ENCODE measurements around the gene SPATA13.

SPATA13 gene

DNA sequence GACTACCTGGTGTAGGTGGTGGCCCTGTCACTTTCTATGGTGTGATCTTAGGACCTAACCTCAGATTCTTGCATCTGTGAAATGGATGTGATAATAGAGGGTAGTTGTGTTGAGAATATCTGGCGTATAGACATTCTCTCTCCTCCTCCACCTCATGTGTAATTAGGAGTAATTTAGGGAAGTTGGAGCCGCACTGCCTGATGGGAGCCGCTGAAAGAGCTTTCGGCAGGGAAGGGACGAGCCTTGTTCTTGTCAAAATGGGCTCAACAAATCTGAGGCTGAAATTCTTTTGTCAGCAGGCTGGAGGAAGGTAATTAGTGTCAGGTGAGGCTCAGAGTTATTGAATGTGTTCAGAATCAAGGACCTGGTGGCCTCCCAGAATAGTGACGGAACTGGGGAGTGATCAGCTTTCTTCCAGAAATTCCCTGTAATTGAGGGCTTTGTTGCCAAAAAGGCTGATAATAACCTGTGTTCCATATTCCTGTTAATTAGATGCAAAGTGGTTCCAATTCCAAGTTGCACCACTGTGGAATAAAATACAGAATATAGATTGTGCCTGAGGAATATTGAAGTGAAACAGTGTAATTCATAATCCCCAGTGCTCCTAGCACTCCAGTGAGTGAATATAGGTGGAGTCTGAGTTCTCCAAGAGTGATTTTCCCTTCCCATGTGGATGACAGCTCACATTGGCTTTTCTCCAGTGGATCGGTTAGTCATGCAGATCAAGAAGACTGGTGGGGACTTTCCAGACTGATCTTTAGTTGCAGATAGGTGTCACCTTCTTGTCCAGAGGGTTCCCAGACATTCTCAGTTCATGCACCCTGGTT is 47.5 kb downstream of the SPATA13 start:
- no peak for DNase-seq (ENCODE audit: insufficient read length, low spot score)
- FAIRE-seq = no peak
- no peak for TF ChIP-seq CTCF (IDR thresholded peaks at IDR 0.05; ENCODE audit: insufficient read depth, missing control alignments)

DNA sequence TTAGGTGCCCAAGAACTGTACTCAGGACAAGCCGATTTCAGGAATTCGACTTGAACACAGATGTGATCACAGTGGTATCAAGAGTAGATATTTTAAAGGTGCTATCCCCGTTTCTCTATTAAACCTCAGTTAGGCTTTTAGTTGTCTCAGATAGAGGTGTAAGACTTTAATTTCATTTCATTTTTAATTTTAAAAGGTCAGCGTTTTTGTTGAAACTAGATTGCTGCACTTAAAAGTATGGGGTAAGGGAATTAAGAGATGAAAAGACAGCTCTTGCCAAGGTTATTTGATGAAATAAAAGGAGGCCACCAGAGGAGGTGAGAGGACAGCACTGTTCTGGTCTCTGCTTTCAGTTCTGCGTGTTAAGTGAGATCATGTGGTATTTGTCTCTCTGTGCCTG is 48.6 kb downstream of the SPATA13 start:
- no peak for DNase-seq (ENCODE audit: insufficient read length, low spot score)
- FAIRE-seq = no peak
- no peak for TF ChIP-seq CTCF (IDR thresholded peaks at IDR 0.05; ENCODE audit: insufficient read depth, missing control alignments)

GRCh38 chr13:24212254-24212653 is 51.7 kb downstream of the SPATA13 start:
- TF ChIP-seq CTCF (IDR thresholded peaks at IDR 0.05; ENCODE audit: insufficient read depth, missing control alignments) = no peak
- FAIRE-seq = no peak
- no peak for DNase-seq (ENCODE audit: insufficient read length, low spot score)

- no peak for TF ChIP-seq CTCF (IDR thresholded peaks at IDR 0.05; ENCODE audit: insufficient read depth, missing control alignments)
- no peak for DNase-seq (ENCODE audit: insufficient read length, low spot score)
- FAIRE-seq = no peak
These were observed 52.2 kb downstream of the SPATA13 start for GRCh38 chr13:24212674-24213073.

- DNase-seq (ENCODE audit: insufficient read length, low spot score) = no peak
- no peak for FAIRE-seq
- TF ChIP-seq CTCF (IDR thresholded peaks at IDR 0.05; ENCODE audit: insufficient read depth, missing control alignments) = no peak
These were observed 53.4 kb downstream of the SPATA13 start for GRCh38 chr13:24213932-24214331.

DNA sequence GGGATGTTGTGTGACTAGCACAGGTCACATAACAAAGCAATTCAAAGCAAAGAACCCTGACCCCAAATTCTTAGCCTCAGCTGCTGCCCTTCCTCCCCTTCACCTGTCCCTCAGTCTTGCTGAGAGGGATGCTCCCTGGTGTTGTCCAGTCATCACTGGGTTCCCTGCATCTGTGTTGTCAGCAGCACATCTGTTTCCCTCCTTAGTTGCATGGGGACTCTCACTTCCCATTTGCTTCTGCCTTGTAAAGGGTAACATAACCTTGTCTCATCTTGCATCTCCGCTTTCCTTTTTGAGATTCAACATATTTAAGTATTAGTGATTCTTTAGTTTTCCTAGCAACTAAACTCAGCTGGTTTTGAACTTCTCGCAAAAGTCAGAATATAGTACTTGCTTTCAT is 54.0 kb downstream of the SPATA13 start:
- no peak for TF ChIP-seq CTCF (IDR thresholded peaks at IDR 0.05; ENCODE audit: insufficient read depth, missing control alignments)
- DNase-seq (ENCODE audit: insufficient read length, low spot score) (no peak), FAIRE-seq (no peak)

- no peak for TF ChIP-seq CTCF (IDR thresholded peaks at IDR 0.05; ENCODE audit: insufficient read depth, missing control alignments)
- FAIRE-seq = no peak
These were observed 54.6 kb downstream of the SPATA13 start for GRCh38 chr13:24215126-24215525.

More at GRCh38 chr13:24215126-24215525, 54.6 kb downstream of the SPATA13 start:
- no peak for DNase-seq (ENCODE audit: insufficient read length, low spot score)
